Measurements from ENCODE around the gene MYT1. TPM values are rescaled to one million over a fixed set of nuclear protein-coding genes. Genes with fewer than 3 reads are reported as not detected.
"Not testable (repeated sequence)": the region's sequence is repeated elsewhere in the genome, so short reads cannot be mapped to it uniquely, and the experiment has no call there.

Gene MYT1
- polyA plus RNA-seq, 1 donor from 2014 or later: 35.8 TPM

GRCh38 chr20:64121586-64121985, 42.7 kb upstream of the MYT1 start:
- H3K79me2 ChIP-seq (replicated peaks; ENCODE audit: insufficient read depth, low read length): no peaks in the 10 kb centered on the region
- H3K9ac ChIP-seq (ENCODE audit: low read length): no peak overlapping the region
- H3K27ac ChIP-seq (ENCODE audit: low read length): no peak overlapping the region
- H3K27me3 ChIP-seq (ENCODE audit: insufficient read depth, low read depth, low read length): no peaks in the 10 kb centered on the region
- no peaks in the 10 kb centered on the region for H3K36me3 ChIP-seq (ENCODE audit: insufficient read depth, low read length)
- H2AFZ ChIP-seq (ENCODE audit: low read depth, low read length): no peak overlapping the region
- TF ChIP-seq EP300 (conservative IDR thresholded peaks at IDR 0.05; ENCODE audit: poor library complexity, severe bottlenecking) (no peak), SMC3 (conservative IDR thresholded peaks at IDR 0.05; ENCODE audit: poor library complexity) (no peak)
- no peaks in the 10 kb centered on the region for H4K20me1 ChIP-seq (ENCODE audit: insufficient read depth)
- no peaks in the 10 kb centered on the region for H3K9me2 ChIP-seq (ENCODE audit: insufficient read depth, low read length)
- no peaks in the 10 kb centered on the region for H3K9me3 ChIP-seq (ENCODE audit: low read length)
- no peaks in the 10 kb centered on the region for H3F3A ChIP-seq (ENCODE audit: insufficient read depth, low read length, poor library complexity, severe bottlenecking)
- no peak overlapping the region for H3K4me3 ChIP-seq (ENCODE audit: low read length)
- H3K4me2 ChIP-seq (ENCODE audit: low read length): no peak overlapping the region

DNA sequence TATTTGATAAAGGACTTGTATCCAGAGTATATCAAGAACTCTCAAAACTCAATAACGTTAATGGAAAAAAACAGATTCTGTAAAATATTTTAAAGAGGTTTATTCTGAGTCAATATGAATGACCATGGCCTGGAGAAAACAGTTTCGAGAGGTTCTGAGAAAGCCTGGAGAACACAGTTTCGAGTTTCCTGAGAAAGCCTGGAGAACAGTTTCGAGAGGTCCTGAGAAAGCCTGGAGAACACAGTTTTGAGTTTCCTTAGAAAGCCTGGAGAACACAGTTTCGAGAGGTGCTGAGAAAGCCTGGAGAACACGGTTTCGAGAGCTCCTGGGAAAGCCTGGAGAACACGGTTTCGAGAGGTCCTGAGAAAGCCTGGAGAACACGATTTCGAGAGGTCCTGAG, 41.3 kb upstream of the MYT1 start:
- not testable (repeated sequence) for H3K27me3 ChIP-seq (ENCODE audit: insufficient read depth, low read depth, low read length); H4K20me1 ChIP-seq (ENCODE audit: insufficient read depth); H3K79me2 ChIP-seq (replicated peaks; ENCODE audit: insufficient read depth, low read length); H3F3A ChIP-seq (ENCODE audit: insufficient read depth, low read length, poor library complexity, severe bottlenecking); H3K9me2 ChIP-seq (ENCODE audit: insufficient read depth, low read length); H3K4me2 ChIP-seq (ENCODE audit: low read length); H3K9ac ChIP-seq (ENCODE audit: low read length); H3K4me3 ChIP-seq (ENCODE audit: low read length); H3K9me3 ChIP-seq (ENCODE audit: low read length); H3K27ac ChIP-seq (ENCODE audit: low read length); H2AFZ ChIP-seq (ENCODE audit: low read depth, low read length); H3K36me3 ChIP-seq (ENCODE audit: insufficient read depth, low read length)

DNA sequence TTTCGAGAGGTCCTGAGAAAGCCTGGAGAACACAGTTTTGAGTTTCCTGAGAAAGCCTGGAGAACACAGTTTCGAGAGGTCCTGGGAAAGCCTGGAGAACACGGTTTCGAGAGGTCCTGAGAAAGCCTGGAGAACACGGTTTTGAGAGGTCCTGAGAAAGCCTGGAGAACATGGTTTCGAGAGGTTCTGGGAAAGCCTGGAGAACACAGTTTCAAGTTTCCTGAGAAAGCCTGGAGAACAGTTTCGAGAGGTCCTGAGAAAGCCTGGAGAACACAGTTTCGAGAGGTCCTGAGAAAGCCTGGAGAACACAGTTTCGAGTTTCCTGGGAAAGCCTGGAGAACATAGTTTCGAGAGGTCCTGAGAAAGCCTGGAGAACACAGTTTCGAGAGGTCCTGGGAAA, 40.7 kb upstream of the MYT1 start:
- not testable (repeated sequence) for H3K27ac ChIP-seq (ENCODE audit: low read length); H3K36me3 ChIP-seq (ENCODE audit: insufficient read depth, low read length); H3K4me2 ChIP-seq (ENCODE audit: low read length); H2AFZ ChIP-seq (ENCODE audit: low read depth, low read length); H3K4me3 ChIP-seq (ENCODE audit: low read length); H3K9me2 ChIP-seq (ENCODE audit: insufficient read depth, low read length); H4K20me1 ChIP-seq (ENCODE audit: insufficient read depth); H3K9ac ChIP-seq (ENCODE audit: low read length); H3K27me3 ChIP-seq (ENCODE audit: insufficient read depth, low read depth, low read length); H3K9me3 ChIP-seq (ENCODE audit: low read length); H3K79me2 ChIP-seq (replicated peaks; ENCODE audit: insufficient read depth, low read length); H3F3A ChIP-seq (ENCODE audit: insufficient read depth, low read length, poor library complexity, severe bottlenecking)

GRCh38 chr20:64129146-64129782, 35.0 kb upstream of the MYT1 start:
- Histone ChIP-seq H3K9me3 (ENCODE audit: low read length) (no peaks in the 10 kb centered on the region), H2AFZ (ENCODE audit: low read depth, low read length) (no peak overlapping the region), H4K20me1 (ENCODE audit: insufficient read depth) (no peaks in the 10 kb centered on the region), H3K4me2 (ENCODE audit: low read length) (no peak overlapping the region), H3K36me3 (ENCODE audit: insufficient read depth, low read length) (no peaks in the 10 kb centered on the region), H3K27me3 (ENCODE audit: insufficient read depth, low read depth, low read length) (no peaks in the 10 kb centered on the region), H3K9me2 (ENCODE audit: insufficient read depth, low read length) (no peaks in the 10 kb centered on the region), H3F3A (ENCODE audit: insufficient read depth, low read length, poor library complexity, severe bottlenecking) (no peaks in the 10 kb centered on the region), H3K9ac (ENCODE audit: low read length) (no peak overlapping the region), H3K4me3 (ENCODE audit: low read length) (no peak overlapping the region), H3K79me2 (replicated peaks; ENCODE audit: insufficient read depth, low read length) (no peaks in the 10 kb centered on the region), H3K27ac (ENCODE audit: low read length) (no peak overlapping the region)
- no peak for TF ChIP-seq SMC3 (conservative IDR thresholded peaks at IDR 0.05; ENCODE audit: poor library complexity)
- TF ChIP-seq EZH2 (IDR thresholded peaks at IDR 0.05; ENCODE audit: borderline replicate concordance, insufficient read depth, low read length, poor library complexity, severe bottlenecking): no peak
- TF ChIP-seq POLR2AphosphoS5 (IDR thresholded peaks at IDR 0.05): no peak
- TF ChIP-seq EP300 (conservative IDR thresholded peaks at IDR 0.05; ENCODE audit: poor library complexity, severe bottlenecking): no peak
- TF ChIP-seq, protein P1, sequence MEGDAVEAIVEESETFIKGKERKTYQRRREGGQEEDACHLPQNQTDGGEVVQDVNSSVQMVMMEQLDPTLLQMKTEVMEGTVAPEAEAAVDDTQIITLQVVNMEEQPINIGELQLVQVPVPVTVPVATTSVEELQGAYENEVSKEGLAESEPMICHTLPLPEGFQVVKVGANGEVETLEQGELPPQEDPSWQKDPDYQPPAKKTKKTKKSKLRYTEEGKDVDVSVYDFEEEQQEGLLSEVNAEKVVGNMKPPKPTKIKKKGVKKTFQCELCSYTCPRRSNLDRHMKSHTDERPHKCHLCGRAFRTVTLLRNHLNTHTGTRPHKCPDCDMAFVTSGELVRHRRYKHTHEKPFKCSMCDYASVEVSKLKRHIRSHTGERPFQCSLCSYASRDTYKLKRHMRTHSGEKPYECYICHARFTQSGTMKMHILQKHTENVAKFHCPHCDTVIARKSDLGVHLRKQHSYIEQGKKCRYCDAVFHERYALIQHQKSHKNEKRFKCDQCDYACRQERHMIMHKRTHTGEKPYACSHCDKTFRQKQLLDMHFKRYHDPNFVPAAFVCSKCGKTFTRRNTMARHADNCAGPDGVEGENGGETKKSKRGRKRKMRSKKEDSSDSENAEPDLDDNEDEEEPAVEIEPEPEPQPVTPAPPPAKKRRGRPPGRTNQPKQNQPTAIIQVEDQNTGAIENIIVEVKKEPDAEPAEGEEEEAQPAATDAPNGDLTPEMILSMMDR (IDR thresholded peaks at IDR 0.05; ENCODE audit: poor library complexity, severe bottlenecking): no peak
- TF ChIP-seq TAF1 (IDR thresholded peaks at IDR 0.05; ENCODE audit: low read depth): no peak
- TF ChIP-seq RAD21 (conservative IDR thresholded peaks at IDR 0.05): no peak
- TF ChIP-seq REST (IDR thresholded peaks at IDR 0.05; ENCODE audit: borderline replicate concordance): no peak
- no peak for TF ChIP-seq MXI1 (conservative IDR thresholded peaks at IDR 0.05; ENCODE audit: poor library complexity, severe bottlenecking)

Measured in neural cell (in vitro differentiated cells).